NB4 (cell line): ENCODE results near the gene MTREX.

ENCODE experiments used
- DNase-seq: peaks from one replicate; pipeline ENCODE4 v3.0.0; 2010; ENCODE audit warnings: low read depth
- H3K4me3 ChIP-seq: one replicate; pipeline ENCODE4 v1.5.1; 2011; ENCODE audit warnings: mild to moderate bottlenecking, low read depth, low read length, moderate library complexity
- CTCF ChIP-seq: IDR thresholded peaks from one replicate; pipeline ENCODE4 v1.5.1; 2012; ENCODE audit warnings: low read depth, low read length
- MAX ChIP-seq: IDR thresholded peaks from 2 replicates; pipeline ENCODE4 v1.6.1; 2011; ENCODE audit warnings: low read depth, low read length
- MYC ChIP-seq: IDR thresholded peaks from 2 replicates; pipeline ENCODE4 v1.6.1; 2011; ENCODE audit warnings: low read depth, low read length
- POLR2A ChIP-seq: IDR thresholded peaks from 2 replicates; pipeline ENCODE4 v1.6.1; 2011; ENCODE audit warnings: mild to moderate bottlenecking; ENCODE audit not compliant: insufficient read length; ENCODE audit errors: extremely low read depth

The MTREX gene

DNA sequence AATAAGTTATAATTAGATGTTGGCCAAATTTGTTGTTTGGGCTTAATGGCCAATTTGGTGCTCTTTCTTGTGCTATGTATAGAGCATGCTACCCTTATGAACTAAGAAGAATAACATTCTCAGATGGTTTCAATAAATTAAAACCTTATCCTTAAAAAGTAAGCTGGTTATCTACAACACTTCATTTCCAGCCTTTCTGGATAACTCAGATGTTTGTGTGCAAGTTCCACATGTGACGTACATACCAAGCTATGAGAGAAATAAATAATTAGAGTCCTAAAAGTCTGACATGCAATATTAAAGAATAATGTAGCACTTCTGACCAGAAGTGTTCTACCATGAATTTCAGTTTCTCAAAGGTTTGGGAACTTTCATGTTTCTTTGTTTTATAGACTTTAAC is 11.7 kb downstream of the MTREX start:
- no peak for DNase-seq
- H3K4me3 ChIP-seq = no peak overlapping the region
- TF ChIP-seq MAX (no peak), POLR2A (no peak), CTCF (no peak), MYC (no peak)

DNA sequence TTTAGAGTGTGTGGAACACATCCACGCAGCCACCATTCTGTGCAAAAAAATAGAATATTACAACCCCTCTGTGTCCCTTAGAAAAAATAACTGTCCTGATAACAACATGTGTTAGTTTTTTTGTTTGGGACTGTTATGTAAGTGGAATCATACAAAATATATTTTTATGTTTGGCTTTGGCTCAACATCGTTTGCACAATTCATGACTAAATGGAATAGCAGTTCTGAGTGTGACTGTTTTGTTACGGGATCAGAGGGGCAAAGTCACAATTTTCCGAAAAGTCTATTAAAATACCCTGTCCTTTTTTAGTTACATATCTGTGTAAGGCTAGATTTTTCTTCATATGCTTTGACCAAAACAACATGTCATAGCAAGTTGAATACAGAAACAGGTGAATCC is 12.8 kb downstream of the MTREX start:
- TF ChIP-seq MYC (no peak), CTCF (no peak), MAX (no peak), POLR2A (no peak)
- no peak for DNase-seq
- H3K4me3 ChIP-seq = no peak overlapping the region

DNA sequence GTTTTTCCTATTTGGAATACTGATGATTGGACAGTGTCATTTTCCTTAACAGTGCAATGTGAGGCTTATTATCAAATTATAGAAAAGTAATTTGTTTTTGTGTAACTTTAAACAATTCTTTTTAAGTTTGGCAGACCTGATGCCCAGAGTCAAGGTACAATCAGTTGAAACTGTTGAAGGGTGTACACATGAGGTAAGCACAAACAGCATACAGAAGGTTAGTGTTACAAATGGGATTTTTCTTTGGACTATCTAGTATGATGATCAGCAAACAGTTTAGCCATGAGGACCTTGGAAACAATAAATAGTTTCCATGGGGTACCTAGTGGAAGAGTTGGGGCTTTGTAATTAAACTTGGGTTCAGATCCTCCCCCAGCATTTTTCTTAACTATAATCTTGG is 16.2 kb downstream of the MTREX start:
- no peak overlapping the region for H3K4me3 ChIP-seq
- DNase-seq = no peak
- TF ChIP-seq MYC = no peak
- TF ChIP-seq CTCF = no peak
- TF ChIP-seq POLR2A = no peak
- TF ChIP-seq MAX = no peak

- no peak overlapping the region for H3K4me3 ChIP-seq
- TF ChIP-seq MAX (no peak), CTCF (peak; percentile 47)
- DNase-seq = peak; percentile 55
Measured at GRCh38 chr5:55324815-55325418, 17.1 kb downstream of the MTREX start.

DNA sequence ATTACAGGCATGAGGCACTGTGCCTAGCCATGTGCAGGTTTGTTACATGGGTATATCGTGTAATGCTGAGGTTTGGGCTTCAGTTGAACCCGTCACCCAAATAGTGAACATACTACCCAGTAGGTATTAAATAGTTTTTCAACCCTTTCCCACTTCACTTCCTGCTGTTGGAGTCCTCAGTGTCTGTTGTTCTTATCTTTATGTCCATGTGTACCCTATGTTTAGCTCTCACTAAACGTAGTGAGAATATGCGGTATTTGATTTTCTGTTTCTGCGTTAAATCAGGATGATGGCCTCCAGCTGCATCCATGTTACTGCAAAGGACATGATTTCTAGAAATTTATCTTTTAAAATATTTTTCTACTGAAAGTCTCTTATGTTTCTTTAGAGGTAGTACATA is 17.8 kb downstream of the MTREX start:
- TF ChIP-seq CTCF (no peak), MYC (no peak), MAX (no peak), POLR2A (no peak)
- H3K4me3 ChIP-seq = no peak overlapping the region
- DNase-seq = no peak

- H3K4me3 ChIP-seq = no peak overlapping the region
- no peak for TF ChIP-seq POLR2A
- no peak for TF ChIP-seq MYC
- no peak for TF ChIP-seq MAX
- TF ChIP-seq CTCF = no peak
- no peak for DNase-seq
Measured at GRCh38 chr5:55327281-55327680, 19.5 kb downstream of the MTREX start.
